GM19193 (cell line): ENCODE measurements around the gene PGM5.

Experiments
- POLR2A ChIP-seq: IDR thresholded peaks from 4 replicates; pipeline ENCODE4 v1.6.1; 2011; ENCODE audit not compliant: insufficient read depth, insufficient read length; ENCODE audit errors: extremely low read depth

PGM5 gene

GRCh38 chr9:68548241-68548640 lies 191.8 kb downstream of the PGM5 start:
- TF ChIP-seq POLR2A: no peak

- TF ChIP-seq POLR2A: no peak
These were observed 194.8 kb downstream of the PGM5 start for GRCh38 chr9:68551191-68551590.

GRCh38 chr9:68552700-68553476 lies 196.5 kb downstream of the PGM5 start:
- TF ChIP-seq POLR2A: no peak

GRCh38 chr9:68555437-68556150 lies 199.2 kb downstream of the PGM5 start:
- TF ChIP-seq POLR2A: no peak

GRCh38 chr9:68558545-68558944 lies 202.1 kb downstream of the PGM5 start:
- no peak for TF ChIP-seq POLR2A

- no peak for TF ChIP-seq POLR2A
These were observed 203.8 kb downstream of the PGM5 start for GRCh38 chr9:68560071-68560844.

GRCh38 chr9:68562461-68562860 lies 206.1 kb downstream of the PGM5 start:
- TF ChIP-seq POLR2A: no peak

- no peak for TF ChIP-seq POLR2A
These were observed 211.2 kb downstream of the PGM5 start for GRCh38 chr9:68567565-68567964.

GRCh38 chr9:68574150-68574549 lies 217.7 kb downstream of the PGM5 start:
- no peak for TF ChIP-seq POLR2A

- no peak for TF ChIP-seq POLR2A
These were observed 219.4 kb downstream of the PGM5 start for GRCh38 chr9:68575817-68576216.

- TF ChIP-seq POLR2A: no peak
These were observed 221.6 kb downstream of the PGM5 start for GRCh38 chr9:68577774-68578591.
